HepG2 (cell line): ENCODE data around the gene BTRC. TPM values are rescaled to one million over a fixed set of nuclear protein-coding genes. Genes with fewer than 3 reads are reported as not detected.
A peak's percentile ranks its signal among the peaks of the same experiment; 100 is the strongest.

Source experiments
- KDM5A ChIP-seq: fragments of 200-600 bp; sonication (generic); IDR thresholded peaks from 2 replicates; pipeline ENCODE4 v1.7.0; 2018; ENCODE audit warnings: antibody characterized with exemption, mild to moderate bottlenecking, low read length, borderline replicate concordance
- MAFK ChIP-seq, 2 experiments: IDR thresholded peaks in 1 of 2; conservative IDR thresholded peaks in 1 of 2; 2 replicates each; pipeline ENCODE4 v1.6.1; 2011; ENCODE audit warnings: improper control_type of control experiment in 2 of 2, low read length in 2 of 2
- RNF2 ChIP-seq: fragments of 450-650 bp; conservative IDR thresholded peaks from 2 replicates; pipeline ENCODE4 v1.6.1; 2016; ENCODE audit warnings: low read depth
- SMAD1 ChIP-seq: sonication (generic); formaldehyde crosslinking; IDR thresholded peaks from 2 replicates; pipeline ENCODE4 v1.4.0; 2020; ENCODE audit warnings: missing genetic modification reagents, low read depth, mild to moderate bottlenecking, borderline replicate concordance
- SNAPC2 ChIP-seq: sonication (generic); formaldehyde crosslinking; IDR thresholded peaks from 2 replicates; pipeline ENCODE4 v1.8.1; 2022; ENCODE audit warnings: mild to moderate bottlenecking, missing genetic modification reagents
- ZEB1 ChIP-seq: IDR thresholded peaks from 2 replicates; pipeline ENCODE4 v1.6.1; 2012; ENCODE audit warnings: mild to moderate bottlenecking, low read depth, inconsistent platforms; ENCODE audit not compliant: insufficient replicate concordance
- polyA plus RNA-seq, 8 experiments: library from polyadenylated mRNA; depleted of rRNA in 3 of 8; stranded (reverse) in 7 of 8; unstranded in 1 of 8; fragments of >200 nt; fragmentation: Illumina TruSeq in 4 of 8; extraction: Trizol in 4 of 8; gene quantifications; 2 replicates each; pipeline versions ENCODE4 v1.2.1 to v1.2.3, GENCODE V29; 2011 to 2016; ENCODE audit warnings: low read depth in 4 of 8, missing spikeins in 1 of 8, mixed read lengths in 1 of 8; ENCODE audit not compliant: insufficient read depth in 1 of 8
- total RNA-seq, 5 experiments: library from RNA; depleted of rRNA; stranded (reverse); fragments of >200 nt; fragmentation: Illumina TruSeq; extraction: Trizol; gene quantifications; 2 replicates each; pipeline ENCODE4 v1.2.3, GENCODE V29; 2016; ENCODE audit warnings: low read depth in 1 of 5
- TF ChIP-seq, protein P1 (sequence below): sonication (generic); formaldehyde crosslinking; IDR thresholded peaks from one replicate; pipeline ENCODE4 v1.5.1; 2020; ENCODE audit warnings: mild to moderate bottlenecking, missing genetic modification reagents; ENCODE audit errors: not compliant biosample characterization
- TF ChIP-seq, protein P2 (sequence below): sonication (generic); formaldehyde crosslinking; IDR thresholded peaks from 2 replicates; pipeline ENCODE4 v1.4.0; 2020; ENCODE audit warnings: mild to moderate bottlenecking, missing genetic modification reagents
- TF ChIP-seq, protein P3 (sequence below): IDR thresholded peaks from 2 replicates; pipeline ENCODE4 v1.6.1; 2016

Gene BTRC
- total and polyA plus RNA-seq, 2 of the 13 experiments (the other 11 are each of a cell fraction or from before 2014, with no cell fraction given) = 12.0 to 14.4 TPM

DNA sequence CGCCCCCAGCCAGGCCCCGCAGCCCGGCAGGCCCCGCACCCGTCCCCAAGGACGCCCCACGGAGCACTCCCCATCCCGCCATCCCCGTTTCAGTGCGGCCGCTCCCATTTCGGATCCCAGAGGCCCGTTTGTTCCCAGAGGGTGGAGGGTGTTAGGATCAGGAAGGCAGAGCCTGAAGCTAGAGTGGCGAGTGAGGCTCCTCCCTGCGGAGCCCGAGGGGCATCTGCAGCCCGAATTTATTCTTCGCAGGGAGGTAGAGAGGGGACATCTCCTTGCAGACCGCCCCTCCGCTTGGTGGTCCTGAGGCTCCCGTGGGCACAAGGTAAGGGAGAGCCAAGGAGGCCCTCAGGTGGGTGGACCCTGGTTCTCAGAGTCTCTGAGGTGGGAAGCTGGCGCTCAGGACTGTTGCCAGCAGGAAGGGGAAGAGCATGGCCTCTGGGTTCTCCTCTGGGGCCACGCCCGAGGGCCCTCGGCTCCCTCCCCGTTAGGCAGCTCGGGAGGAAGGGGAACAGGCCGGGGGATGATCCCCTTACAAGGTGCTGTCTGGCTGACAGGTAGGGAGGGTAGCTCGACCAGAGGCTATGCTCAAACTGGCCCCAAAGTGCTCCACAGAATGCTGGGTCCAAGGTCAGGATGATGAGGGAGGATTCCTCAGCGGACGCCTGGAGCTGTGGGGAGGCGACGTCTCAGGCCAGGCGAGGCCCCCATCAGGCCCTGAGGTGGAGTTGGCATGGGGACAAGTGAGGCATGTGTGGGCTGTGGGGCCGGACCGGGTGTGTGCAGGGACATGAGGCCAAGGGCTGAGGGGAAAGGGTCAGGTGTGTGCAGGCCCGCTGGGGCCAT lies 216.7 kb downstream of the BTRC start (continued):
- TF ChIP-seq MAFK (conservative IDR thresholded peaks at IDR 0.05 in 1 of 2, IDR thresholded peaks at IDR 0.05 in 1 of 2; ENCODE audit: low read length in 2 of 2) (no peak), RNF2 (no peak), KDM5A (peak; percentile 52; the same call in 1 of the 2 replicates), ZEB1 (peak; percentile 16), SMAD1 (CRISPR knock-in tag) (0 out of 2 replicates have a peak, but pooled peaks have one; percentile 39), SNAPC2 (CRISPR knock-in tag) (no peak)
- TF ChIP-seq, protein P1, sequence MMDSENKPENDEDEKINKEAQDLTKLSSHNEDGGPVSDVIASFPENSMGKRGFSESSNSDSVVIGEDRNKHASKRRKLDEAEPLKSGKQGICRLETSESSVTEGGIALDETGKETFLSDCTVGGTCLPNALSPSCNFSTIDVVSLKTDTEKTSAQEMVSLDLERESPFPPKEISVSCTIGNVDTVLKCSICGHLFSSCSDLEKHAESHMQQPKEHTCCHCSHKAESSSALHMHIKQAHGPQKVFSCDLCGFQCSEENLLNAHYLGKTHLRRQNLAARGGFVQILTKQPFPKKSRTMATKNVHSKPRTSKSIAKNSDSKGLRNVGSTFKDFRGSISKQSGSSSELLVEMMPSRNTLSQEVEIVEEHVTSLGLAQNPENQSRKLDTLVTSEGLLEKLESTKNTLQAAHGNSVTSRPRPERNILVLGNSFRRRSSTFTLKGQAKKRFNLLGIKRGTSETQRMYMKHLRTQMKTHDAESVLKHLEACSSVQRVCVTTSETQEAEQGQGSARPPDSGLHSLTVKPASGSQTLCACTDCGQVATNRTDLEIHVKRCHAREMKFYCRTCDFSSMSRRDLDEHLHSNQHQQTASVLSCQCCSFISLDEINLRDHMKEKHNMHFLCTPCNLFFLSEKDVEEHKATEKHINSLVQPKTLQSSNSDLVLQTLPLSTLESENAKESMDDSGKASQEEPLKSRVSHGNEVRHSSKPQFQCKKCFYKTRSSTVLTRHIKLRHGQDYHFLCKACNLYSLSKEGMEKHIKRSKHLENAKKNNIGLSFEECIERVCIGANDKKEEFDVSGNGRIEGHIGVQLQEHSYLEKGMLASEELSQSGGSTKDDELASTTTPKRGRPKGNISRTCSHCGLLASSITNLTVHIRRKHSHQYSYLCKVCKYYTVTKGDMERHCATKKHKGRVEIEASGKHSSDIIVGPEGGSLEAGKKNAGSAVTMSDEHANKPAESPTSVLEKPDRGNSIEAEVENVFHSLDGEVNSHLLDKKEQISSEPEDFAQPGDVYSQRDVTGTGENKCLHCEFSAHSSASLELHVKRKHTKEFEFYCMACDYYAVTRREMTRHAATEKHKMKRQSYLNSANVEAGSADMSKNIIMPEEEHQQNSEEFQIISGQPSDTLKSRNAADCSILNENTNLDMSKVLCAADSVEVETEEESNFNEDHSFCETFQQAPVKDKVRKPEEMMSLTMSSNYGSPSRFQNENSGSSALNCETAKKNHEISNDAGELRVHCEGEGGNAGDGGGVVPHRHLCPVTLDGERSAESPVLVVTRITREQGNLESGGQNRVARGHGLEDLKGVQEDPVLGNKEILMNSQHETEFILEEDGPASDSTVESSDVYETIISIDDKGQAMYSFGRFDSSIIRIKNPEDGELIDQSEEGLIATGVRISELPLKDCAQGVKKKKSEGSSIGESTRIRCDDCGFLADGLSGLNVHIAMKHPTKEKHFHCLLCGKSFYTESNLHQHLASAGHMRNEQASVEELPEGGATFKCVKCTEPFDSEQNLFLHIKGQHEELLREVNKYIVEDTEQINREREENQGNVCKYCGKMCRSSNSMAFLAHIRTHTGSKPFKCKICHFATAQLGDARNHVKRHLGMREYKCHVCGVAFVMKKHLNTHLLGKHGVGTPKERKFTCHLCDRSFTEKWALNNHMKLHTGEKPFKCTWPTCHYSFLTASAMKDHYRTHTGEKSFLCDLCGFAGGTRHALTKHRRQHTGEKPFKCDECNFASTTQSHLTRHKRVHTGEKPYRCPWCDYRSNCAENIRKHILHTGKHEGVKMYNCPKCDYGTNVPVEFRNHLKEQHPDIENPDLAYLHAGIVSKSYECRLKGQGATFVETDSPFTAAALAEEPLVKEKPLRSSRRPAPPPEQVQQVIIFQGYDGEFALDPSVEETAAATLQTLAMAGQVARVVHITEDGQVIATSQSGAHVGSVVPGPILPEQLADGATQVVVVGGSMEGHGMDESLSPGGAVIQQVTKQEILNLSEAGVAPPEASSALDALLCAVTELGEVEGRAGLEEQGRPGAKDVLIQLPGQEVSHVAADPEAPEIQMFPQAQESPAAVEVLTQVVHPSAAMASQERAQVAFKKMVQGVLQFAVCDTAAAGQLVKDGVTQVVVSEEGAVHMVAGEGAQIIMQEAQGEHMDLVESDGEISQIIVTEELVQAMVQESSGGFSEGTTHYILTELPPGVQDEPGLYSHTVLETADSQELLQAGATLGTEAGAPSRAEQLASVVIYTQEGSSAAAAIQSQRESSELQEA = peak; percentile 55
- TF ChIP-seq, protein P2, sequence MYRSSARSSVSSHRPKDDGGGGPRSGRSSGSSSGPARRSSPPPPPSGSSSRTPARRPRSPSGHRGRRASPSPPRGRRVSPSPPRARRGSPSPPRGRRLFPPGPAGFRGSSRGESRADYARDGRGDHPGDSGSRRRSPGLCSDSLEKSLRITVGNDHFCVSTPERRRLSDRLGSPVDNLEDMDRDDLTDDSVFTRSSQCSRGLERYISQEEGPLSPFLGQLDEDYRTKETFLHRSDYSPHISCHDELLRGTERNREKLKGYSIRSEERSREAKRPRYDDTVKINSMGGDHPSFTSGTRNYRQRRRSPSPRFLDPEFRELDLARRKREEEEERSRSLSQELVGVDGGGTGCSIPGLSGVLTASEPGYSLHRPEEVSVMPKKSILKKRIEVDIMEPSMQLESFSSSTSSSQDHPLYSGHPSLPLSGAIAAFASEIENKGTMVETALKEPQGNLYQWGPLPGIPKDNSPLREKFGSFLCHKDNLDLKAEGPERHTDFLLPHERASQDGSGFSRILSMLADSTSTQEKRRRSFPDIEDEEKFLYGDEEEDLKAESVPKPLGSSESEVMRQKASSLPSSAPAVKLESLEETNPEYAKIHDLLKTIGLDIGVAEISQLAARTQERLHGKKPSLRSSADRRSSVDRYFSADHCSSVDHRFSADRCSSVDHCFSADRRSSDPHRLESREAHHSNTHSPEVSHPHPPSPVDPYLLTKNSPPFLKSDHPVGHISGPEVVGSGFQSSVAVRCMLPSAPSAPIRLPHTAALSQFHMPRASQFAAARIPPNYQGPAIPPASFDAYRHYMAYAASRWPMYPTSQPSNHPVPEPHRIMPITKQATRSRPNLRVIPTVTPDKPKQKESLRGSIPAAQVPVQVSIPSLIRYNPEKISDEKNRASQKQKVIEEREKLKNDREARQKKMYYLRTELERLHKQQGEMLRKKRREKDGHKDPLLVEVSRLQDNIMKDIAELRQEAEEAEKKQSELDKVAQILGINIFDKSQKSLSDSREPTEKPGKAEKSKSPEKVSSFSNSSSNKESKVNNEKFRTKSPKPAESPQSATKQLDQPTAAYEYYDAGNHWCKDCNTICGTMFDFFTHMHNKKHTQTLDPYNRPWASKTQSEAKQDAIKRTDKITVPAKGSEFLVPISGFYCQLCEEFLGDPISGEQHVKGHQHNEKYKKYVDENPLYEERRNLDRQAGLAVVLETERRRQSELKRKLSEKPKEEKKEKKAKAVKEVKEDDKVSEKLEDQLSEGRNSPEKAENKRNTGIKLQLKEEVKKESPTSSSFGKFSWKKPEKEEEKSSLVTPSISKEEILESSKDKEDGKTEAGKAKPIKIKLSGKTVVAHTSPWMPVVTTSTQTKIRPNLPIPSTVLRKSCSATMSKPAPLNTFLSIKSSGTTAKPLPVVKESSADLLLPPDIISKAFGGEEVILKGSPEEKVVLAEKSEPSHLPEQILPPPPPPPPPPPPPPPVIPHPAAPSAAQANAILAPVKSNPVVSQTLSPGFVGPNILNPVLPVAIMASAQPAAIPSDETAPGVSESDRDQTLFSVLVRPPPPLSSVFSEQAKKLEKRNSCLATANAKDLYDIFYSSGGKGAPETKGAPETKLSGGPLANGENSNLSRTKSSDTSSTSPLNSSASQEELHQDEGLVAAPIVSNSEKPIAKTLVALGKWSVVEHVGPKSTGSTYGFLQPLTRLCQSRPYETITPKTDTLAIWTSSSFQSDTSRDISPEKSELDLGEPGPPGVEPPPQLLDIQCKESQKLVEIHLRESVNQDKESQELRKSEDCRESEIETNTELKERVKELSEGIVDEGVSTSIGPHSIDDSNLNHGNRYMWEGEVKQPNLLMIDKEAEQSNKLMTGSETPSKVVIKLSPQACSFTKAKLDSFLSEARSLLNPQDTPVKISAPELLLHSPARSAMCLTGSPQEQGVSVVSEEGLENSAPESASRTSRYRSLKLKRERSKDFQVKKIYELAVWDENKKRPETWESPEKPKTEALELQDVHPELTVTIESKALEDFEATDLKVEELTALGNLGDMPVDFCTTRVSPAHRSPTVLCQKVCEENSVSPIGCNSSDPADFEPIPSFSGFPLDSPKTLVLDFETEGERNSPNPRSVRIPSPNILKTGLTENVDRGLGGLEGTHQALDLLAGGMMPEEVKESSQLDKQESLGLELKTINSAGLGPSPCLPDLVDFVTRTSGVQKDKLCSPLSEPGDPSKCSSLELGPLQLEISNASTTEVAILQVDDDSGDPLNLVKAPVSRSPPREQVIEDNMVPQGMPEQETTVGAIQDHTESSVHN (CRISPR knock-in tag) = 0 out of 2 replicates have a peak, but pooled peaks have one; percentile 71
- TF ChIP-seq, protein P3, sequence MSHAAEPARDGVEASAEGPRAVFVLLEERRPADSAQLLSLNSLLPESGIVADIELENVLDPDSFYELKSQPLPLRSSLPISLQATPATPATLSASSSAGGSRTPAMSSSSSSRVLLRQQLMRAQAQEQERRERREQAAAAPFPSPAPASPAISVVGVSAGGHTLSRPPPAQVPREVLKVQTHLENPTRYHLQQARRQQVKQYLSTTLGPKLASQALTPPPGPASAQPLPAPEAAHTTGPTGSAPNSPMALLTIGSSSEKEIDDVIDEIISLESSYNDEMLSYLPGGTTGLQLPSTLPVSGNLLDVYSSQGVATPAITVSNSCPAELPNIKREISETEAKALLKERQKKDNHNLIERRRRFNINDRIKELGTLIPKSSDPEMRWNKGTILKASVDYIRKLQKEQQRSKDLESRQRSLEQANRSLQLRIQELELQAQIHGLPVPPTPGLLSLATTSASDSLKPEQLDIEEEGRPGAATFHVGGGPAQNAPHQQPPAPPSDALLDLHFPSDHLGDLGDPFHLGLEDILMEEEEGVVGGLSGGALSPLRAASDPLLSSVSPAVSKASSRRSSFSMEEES (CRISPR knock-in tag) = no peak
